ENCODE results near the gene GZMM.

Gene GZMM

DNA sequence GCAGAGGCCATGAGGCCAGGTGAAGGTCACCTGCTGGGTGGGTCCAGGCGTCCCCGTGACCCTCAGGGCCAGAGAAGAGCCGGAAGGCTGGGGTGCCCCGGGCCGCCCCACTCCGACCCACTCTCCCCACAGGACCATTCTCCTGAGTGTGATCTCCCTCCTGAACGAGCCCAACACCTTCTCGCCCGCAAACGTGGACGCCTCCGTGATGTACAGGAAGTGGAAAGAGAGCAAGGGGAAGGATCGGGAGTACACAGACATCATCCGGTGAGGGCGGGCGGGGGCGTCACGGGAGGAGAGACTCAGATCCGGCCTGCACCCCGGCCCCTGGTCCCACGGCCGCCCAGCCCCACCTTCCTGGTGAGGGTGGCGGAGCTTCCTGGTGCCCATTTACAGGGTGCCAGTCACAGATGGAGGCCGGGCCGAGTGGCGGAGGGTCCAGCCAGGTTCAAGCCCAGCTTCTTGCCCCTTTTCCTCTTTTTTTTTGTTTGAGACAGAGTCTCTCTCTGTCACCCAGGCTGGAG, 6.9 kb upstream of the GZMM start:
- Histone ChIP-seq H3K9me3 (ENCODE audit: control insufficient read depth, insufficient read depth, low read depth, low read length) (no peaks in the 10 kb centered on the region), H3K27ac (ENCODE audit: low read depth, low read length) (no peak overlapping the region), H3K36me3 (ENCODE audit: control insufficient read depth, insufficient read depth, low read length) (peaks cover 56% of the 10 kb centered on the region), H3K4me3 (ENCODE audit: low read depth, low read length) (no peak overlapping the region), H3K4me1 (ENCODE audit: control insufficient read depth, insufficient read depth, low read length) (peaks cover 9% of the 10 kb centered on the region), H3K9ac (ENCODE audit: low read length) (no peak overlapping the region), H3K27me3 (ENCODE audit: control insufficient read depth, insufficient read depth, low read length) (no peaks in the 10 kb centered on the region)

DNA sequence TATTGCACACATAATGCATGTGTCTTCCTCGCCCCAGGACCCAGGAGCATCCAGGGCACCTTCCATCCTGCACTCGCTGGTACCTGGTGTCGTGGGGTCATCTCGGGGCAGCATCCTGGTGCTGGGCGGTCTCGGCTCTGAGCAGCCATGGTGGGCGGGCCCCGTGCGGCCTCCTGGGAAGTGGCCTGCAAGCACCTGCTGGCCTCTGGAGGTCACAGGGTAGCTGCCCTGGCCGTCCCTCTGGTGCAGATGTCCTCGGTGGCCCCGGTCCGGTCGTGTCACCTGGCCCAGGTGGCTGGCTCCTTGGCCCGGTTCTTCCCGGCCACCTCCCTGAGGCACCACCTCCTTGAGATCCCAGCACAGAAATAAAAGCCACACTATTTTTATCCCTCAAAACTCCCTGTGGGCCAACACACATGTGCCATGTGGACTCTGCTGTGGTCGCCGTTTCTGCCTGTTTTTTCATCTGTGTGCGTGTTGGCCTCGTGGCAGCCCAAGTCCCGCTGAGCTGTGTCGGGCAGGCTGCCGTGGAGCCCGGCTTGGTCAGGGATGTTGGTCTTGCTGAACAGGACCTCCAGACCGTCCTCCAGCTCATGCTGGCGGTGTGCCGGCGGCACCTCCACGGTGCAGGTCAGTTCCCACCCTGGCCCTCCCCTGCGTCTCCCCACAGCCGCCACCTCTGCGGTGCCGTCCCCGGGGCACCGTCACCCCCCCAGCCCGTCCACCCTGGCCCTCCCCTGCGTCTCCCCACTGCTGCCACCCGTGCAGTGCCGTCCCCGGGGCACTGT, 5.0 kb upstream of the GZMM start:
- Histone ChIP-seq H3K27ac (ENCODE audit: low read depth, low read length) (no peak overlapping the region), H3K4me1 (ENCODE audit: control insufficient read depth, insufficient read depth, low read length) (peaks cover 4% of the 10 kb centered on the region; the same call in 1 of the 2 replicates), H3K9ac (ENCODE audit: low read length) (no peak overlapping the region), H3K9me3 (ENCODE audit: control insufficient read depth, insufficient read depth, low read depth, low read length) (no peaks in the 10 kb centered on the region), H3K27me3 (ENCODE audit: control insufficient read depth, insufficient read depth, low read length) (no peaks in the 10 kb centered on the region), H3K4me3 (ENCODE audit: low read depth, low read length) (no peak overlapping the region), H3K36me3 (ENCODE audit: control insufficient read depth, insufficient read depth, low read length) (peaks cover 65% of the 10 kb centered on the region)

DNA sequence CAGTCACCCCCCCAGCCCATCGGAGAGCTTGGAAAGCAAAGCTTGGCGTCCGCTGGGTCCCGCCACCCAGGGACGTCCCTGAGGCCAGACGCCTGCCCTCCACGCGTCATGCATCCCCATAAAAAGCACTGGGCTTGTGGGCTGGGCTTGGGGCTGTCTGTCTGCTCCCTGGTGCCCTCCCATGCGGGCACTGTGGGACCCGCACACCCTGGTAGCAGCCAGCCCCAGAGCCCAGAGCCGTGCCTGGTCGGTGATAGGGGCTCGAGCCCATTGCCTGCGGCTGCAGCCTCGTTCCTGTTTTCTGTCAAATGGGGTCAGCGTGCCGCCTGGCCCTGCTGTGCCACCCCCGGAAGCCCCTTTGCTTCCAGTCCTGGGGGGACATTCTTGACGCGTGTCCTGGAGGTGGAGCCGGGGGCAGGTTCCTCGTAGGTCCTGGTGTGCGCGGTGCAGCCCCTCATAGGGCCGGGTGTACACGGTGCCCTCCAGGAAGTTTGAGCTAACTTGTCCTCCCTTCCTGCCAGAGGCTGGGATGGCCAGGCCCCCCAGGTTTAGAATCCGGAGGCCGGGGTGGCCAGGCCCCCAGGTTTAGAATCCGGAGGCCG, 4.3 kb upstream of the GZMM start:
- peaks cover 65% of the 10 kb centered on the region for H3K36me3 ChIP-seq (ENCODE audit: control insufficient read depth, insufficient read depth, low read length)
- peaks cover 7% of the 10 kb centered on the region; the same call in 1 of the 2 replicates for H3K4me1 ChIP-seq (ENCODE audit: control insufficient read depth, insufficient read depth, low read length)
- no peaks in the 10 kb centered on the region for H3K27me3 ChIP-seq (ENCODE audit: control insufficient read depth, insufficient read depth, low read length)
- H3K9me3 ChIP-seq (ENCODE audit: control insufficient read depth, insufficient read depth, low read depth, low read length), result no peaks in the 10 kb centered on the region
- no peak overlapping the region for H3K9ac ChIP-seq (ENCODE audit: low read length)
- H3K27ac ChIP-seq (ENCODE audit: low read depth, low read length), result no peak overlapping the region
- H3K4me3 ChIP-seq (ENCODE audit: low read depth, low read length), result no peak overlapping the region

DNA sequence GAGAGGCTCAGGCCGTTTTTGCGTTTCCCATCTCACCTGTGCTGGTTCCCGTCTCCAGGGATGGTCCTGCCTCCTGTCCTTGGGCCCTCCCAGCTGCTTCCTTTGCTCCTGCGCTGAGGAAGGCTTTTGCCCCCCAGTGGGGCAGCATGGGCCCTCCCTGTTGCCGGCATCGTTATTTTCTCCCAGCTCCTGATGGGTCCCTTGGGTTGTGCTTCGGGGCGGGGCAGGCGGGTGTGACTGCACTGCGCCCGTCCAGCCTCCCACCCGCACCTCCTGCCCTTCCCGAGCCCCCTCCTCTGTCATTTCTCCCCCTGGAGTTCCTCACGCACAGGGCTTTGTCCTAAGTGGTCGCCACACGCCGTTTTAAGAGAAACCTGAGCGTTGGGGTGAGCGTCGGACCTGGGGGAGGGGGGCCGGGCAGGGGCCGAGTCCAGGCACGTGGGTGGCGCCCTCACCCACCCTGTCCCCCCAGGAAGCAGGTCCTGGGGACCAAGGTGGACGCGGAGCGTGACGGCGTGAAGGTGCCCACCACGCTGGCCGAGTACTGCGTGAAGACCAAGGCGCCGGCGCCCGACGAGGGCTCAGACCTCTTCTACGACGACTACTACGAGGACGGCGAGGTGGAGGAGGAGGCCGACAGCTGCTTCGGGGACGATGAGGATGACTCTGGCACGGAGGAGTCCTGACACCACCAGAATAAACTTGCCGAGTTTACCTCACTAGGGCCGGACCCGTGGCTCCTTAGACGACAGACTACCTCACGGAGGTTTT, 2.8 kb upstream of the GZMM start:
- H3K27ac ChIP-seq (ENCODE audit: low read depth, low read length), result no peak overlapping the region
- H3K4me3 ChIP-seq (ENCODE audit: low read depth, low read length), result no peak overlapping the region
- H3K4me1 ChIP-seq (ENCODE audit: control insufficient read depth, insufficient read depth, low read length), result peaks cover 7% of the 10 kb centered on the region; the same call in 1 of the 2 replicates
- H3K36me3 ChIP-seq (ENCODE audit: control insufficient read depth, insufficient read depth, low read length), result peaks cover 55% of the 10 kb centered on the region
- no peak overlapping the region for H3K9ac ChIP-seq (ENCODE audit: low read length)
- no peaks in the 10 kb centered on the region for H3K9me3 ChIP-seq (ENCODE audit: control insufficient read depth, insufficient read depth, low read depth, low read length)
- no peaks in the 10 kb centered on the region for H3K27me3 ChIP-seq (ENCODE audit: control insufficient read depth, insufficient read depth, low read length)

DNA sequence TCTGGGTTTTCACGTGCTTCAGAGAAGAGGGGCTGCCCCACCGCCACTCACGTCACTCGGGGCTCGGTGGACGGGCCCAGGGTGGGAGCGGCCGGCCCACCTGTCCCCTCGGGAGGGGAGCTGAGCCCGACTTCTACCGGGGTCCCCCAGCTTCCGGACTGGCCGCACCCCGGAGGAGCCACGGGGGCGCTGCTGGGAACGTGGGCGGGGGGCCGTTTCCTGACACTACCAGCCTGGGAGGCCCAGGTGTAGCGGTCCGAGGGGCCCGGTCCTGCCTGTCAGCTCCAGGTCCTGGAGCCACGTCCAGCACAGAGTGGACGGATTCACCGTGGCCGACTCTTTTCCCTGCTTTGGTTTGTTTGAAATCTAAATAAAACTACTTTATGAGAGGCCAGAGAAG, 2.2 kb upstream of the GZMM start:
- Histone ChIP-seq H3K36me3 (ENCODE audit: control insufficient read depth, insufficient read depth, low read length) (peaks cover 48% of the 10 kb centered on the region), H3K27ac (ENCODE audit: low read depth, low read length) (no peak overlapping the region), H3K9me3 (ENCODE audit: control insufficient read depth, insufficient read depth, low read depth, low read length) (no peaks in the 10 kb centered on the region), H3K4me3 (ENCODE audit: low read depth, low read length) (no peak overlapping the region), H3K9ac (ENCODE audit: low read length) (no peak overlapping the region), H3K27me3 (ENCODE audit: control insufficient read depth, insufficient read depth, low read length) (no peaks in the 10 kb centered on the region), H3K4me1 (ENCODE audit: control insufficient read depth, insufficient read depth, low read length) (peaks cover 7% of the 10 kb centered on the region; the same call in 1 of the 2 replicates)

DNA sequence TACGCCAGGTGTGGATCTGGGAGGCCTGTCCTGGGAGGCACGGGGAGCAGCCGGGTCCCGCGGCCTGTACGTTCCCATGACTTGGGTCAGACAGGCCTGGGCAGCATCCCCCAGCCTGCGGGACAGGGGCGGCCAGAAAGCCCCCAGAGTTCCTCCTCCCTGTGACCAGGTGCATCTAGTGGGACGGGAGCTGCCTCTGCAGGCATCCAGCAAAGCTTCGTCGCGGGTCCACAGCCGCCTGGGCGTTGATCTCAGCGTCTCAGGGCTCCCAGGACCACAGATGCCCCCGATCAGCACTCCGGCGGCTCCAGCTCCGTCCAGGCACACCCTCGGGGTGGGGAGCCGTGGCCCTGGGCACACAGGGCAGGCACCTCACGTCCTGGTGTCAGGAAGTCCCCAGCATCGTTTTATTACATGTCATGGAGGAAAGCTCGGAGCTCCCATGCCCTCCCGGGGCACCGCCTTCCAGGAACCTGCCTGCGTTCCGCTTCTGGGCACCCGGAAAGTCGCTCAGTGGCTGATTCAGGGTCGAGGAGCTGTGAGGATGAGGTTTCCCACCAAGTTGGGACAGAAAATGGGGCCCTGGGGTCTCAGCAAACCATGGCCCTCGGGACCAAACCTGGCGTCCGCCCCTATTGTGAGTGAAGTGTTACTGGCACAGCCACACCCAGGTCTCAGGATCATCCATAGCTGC, 1.5 kb upstream of the GZMM start:
- Histone ChIP-seq H3K9me3 (ENCODE audit: control insufficient read depth, insufficient read depth, low read depth, low read length) (no peaks in the 10 kb centered on the region), H3K4me3 (ENCODE audit: low read depth, low read length) (no peak overlapping the region)

DNA sequence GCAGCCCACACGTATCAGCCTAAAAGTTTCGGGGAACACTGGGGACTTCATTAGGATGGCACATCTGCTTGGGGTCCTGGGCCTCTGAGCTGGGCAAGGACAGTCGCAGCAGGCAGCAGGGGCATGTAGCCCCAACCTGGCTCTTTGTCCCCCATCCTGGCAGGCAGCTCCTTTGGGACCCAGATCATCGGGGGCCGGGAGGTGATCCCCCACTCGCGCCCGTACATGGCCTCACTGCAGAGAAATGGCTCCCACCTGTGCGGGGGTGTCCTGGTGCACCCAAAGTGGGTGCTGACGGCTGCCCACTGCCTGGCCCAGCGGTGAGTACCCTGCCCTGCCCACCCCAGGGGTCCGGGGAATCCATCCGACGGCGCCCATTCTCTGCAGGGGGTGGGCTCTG, 3.3 kb downstream of the GZMM start:
- peaks cover 2% of the 10 kb centered on the region; the same call in 1 of the 2 replicates for H3K27me3 ChIP-seq (ENCODE audit: control insufficient read depth, insufficient read depth, low read length)
- H3K4me3 ChIP-seq (ENCODE audit: low read depth, low read length), result no peak overlapping the region
- no peaks in the 10 kb centered on the region for H3K9me3 ChIP-seq (ENCODE audit: control insufficient read depth, insufficient read depth, low read depth, low read length)
- peaks cover 7% of the 10 kb centered on the region; the same call in 1 of the 2 replicates for H3K36me3 ChIP-seq (ENCODE audit: control insufficient read depth, insufficient read depth, low read length)
- no peak overlapping the region for H3K9ac ChIP-seq (ENCODE audit: low read length)
- no peak overlapping the region for H3K27ac ChIP-seq (ENCODE audit: low read depth, low read length)
- peaks cover 7% of the 10 kb centered on the region; the same call in 1 of the 2 replicates for H3K4me1 ChIP-seq (ENCODE audit: control insufficient read depth, insufficient read depth, low read length)

More for the DNA sequence above, 1.5 kb upstream of the GZMM start:
- H3K27me3 ChIP-seq (ENCODE audit: control insufficient read depth, insufficient read depth, low read length), result no peaks in the 10 kb centered on the region
- peaks cover 43% of the 10 kb centered on the region for H3K36me3 ChIP-seq (ENCODE audit: control insufficient read depth, insufficient read depth, low read length)
- no peak overlapping the region for H3K9ac ChIP-seq (ENCODE audit: low read length)
- no peak overlapping the region for H3K27ac ChIP-seq (ENCODE audit: low read depth, low read length)
- H3K4me1 ChIP-seq (ENCODE audit: control insufficient read depth, insufficient read depth, low read length), result peaks cover 7% of the 10 kb centered on the region; the same call in 1 of the 2 replicates

DNA sequence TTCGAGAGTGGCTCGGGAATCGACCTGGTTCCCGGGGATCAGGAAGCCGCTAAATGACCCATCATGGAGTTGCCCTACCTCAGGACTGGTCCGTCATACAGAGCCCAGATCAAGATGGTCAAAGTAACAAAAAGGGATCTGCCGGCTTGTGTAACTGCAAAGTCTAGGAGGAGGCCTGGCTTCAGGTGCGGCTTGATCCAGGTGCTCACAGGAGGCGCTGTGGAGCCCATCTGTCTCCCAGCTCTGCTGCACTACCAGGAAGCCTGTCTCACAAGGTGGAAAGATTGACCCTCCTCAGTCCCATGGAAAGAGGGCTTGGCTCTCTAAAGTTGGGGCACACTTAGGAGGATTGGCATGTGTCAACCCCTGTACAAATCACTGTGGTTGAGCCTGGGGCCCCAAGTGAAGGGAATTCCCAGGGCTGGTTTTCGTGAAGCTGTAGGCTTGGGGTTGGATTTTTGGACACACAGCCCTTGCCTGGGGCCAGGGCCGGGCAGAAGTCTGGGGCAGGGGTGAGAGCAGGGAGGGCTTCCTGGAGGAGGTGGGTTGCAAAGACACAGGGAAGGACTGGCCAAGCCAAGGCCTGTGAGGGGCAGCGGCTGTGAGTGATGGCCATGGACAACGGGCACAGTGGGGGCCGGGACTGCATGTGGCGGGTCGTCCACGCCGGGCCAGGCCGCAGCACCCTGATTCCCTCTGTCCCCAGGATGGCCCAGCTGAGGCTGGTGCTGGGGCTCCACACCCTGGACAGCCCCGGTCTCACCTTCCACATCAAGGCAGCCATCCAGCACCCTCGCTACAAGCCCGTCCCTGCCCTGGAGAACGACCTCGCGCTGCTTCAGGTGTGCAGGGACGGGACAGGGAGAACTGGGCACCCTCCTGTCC, 4.2 kb downstream of the GZMM start:
- no peak overlapping the region for H3K4me3 ChIP-seq (ENCODE audit: low read depth, low read length)
- H3K27ac ChIP-seq (ENCODE audit: low read depth, low read length), result no peak overlapping the region
- H3K4me1 ChIP-seq (ENCODE audit: control insufficient read depth, insufficient read depth, low read length), result peaks cover 7% of the 10 kb centered on the region; the same call in 1 of the 2 replicates
- no peaks in the 10 kb centered on the region for H3K9me3 ChIP-seq (ENCODE audit: control insufficient read depth, insufficient read depth, low read depth, low read length)
- H3K36me3 ChIP-seq (ENCODE audit: control insufficient read depth, insufficient read depth, low read length), result no peaks in the 10 kb centered on the region; the same call in 1 of the 2 replicates
- no peak overlapping the region for H3K9ac ChIP-seq (ENCODE audit: low read length)
- peaks cover 2% of the 10 kb centered on the region; the same call in 1 of the 2 replicates for H3K27me3 ChIP-seq (ENCODE audit: control insufficient read depth, insufficient read depth, low read length)

DNA sequence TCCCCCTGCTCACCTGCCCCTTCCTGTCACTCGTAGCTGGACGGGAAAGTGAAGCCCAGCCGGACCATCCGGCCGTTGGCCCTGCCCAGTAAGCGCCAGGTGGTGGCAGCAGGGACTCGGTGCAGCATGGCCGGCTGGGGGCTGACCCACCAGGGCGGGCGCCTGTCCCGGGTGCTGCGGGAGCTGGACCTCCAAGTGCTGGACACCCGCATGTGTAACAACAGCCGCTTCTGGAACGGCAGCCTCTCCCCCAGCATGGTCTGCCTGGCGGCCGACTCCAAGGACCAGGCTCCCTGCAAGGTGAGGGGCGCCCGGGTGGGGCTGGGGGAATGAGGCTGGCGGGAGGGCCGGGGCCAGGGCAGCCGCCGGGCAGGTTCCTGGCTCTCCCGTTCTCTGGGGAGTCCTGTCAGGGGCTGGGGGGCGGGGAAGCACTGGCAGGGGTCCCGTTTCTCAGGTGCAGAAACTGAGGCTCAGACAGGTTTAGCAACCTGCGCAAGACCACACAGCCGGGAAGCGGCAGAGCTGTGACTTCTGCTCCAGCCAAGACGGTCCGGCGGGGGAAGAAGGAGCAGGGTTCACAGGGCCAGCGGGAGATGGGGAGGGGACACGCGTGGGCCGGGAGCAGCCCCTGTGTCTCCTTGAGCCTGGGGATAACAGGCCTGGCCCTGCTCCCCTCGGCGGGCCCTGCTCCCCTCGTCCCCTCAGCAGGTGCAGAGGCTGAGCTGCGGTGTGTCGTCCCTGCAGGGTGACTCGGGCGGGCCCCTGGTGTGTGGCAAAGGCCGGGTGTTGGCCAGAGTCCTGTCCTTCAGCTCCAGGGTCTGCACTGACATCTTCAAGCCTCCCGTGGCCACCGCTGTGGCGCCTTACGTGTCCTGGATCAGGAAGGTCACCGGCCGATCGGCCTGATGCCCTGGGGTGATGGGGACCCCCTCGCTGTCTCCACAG, 5.3 kb downstream of the GZMM start:
- H3K4me3 ChIP-seq (ENCODE audit: low read depth, low read length), result no peak overlapping the region
- H3K9me3 ChIP-seq (ENCODE audit: control insufficient read depth, insufficient read depth, low read depth, low read length), result no peaks in the 10 kb centered on the region
- H3K27me3 ChIP-seq (ENCODE audit: control insufficient read depth, insufficient read depth, low read length), result peaks cover 2% of the 10 kb centered on the region; the same call in 1 of the 2 replicates
- no peak overlapping the region for H3K27ac ChIP-seq (ENCODE audit: low read depth, low read length)
- H3K4me1 ChIP-seq (ENCODE audit: control insufficient read depth, insufficient read depth, low read length), result peaks cover 1% of the 10 kb centered on the region; the same call in 1 of the 2 replicates
- no peak overlapping the region for H3K9ac ChIP-seq (ENCODE audit: low read length)
- no peaks in the 10 kb centered on the region for H3K36me3 ChIP-seq (ENCODE audit: control insufficient read depth, insufficient read depth, low read length)

Measured in HUES6 (cell line).